Caco-2 (cell line): ENCODE results near the gene ENC1. TPM values are rescaled to one million over a fixed set of nuclear protein-coding genes. Genes with fewer than 3 reads are reported as not detected.

Source experiments
- BruUV-seq: library from RNA; stranded (reverse); fragments of 400-500 nt; replicated peaks from 2 replicates; lab custom pipeline; 2021; lab: Mats Ljungman, UMichigan
- CTCF ChIA-PET: fragments of 300-600 bp; sonication (Branson Sonifier 250); formaldehyde crosslinking; loops from one replicate; lab custom pipeline; 2022; ENCODE audit warnings: antibody characterized with exemption; lab: Charles Lee
- POLR2A ChIA-PET: fragments of 300-600 bp; sonication (Branson Sonifier 250); formaldehyde crosslinking; loops from one replicate; lab custom pipeline; 2022; ENCODE audit warnings: antibody characterized with exemption; lab: Charles Lee
- DNase-seq, 2 experiments: peaks; one replicate each; pipeline versions ENCODE4 v3.0.0 to v3.0.0-alpha.2; 2020 to 2022
- H3K27me3 ChIP-seq: replicated peaks from 2 replicates; pipeline ENCODE4 v1.6.0; 2011; ENCODE audit warnings: low read length; ENCODE audit not compliant: control insufficient read depth, insufficient read depth
- H3K36me3 ChIP-seq: 2 replicates; pipeline ENCODE4 v1.5.1; 2011; ENCODE audit warnings: low read length; ENCODE audit not compliant: control insufficient read depth, insufficient read depth
- H3K4me1 ChIP-seq: fragments of 250-450 bp; sonication (Bioruptor Pico); 2 replicates; pipeline ENCODE4 v1.5.1; 2020; ENCODE audit warnings: mild to moderate bottlenecking
- H3K4me3 ChIP-seq: 2 replicates; pipeline ENCODE4 v1.5.1; 2011; ENCODE audit warnings: low read depth, mild to moderate bottlenecking, control low read depth, low read length
- H3K9me3 ChIP-seq: fragments of 250-450 bp; sonication (Bioruptor Pico); 2 replicates; pipeline ENCODE4 v1.5.1; 2020; ENCODE audit warnings: mild to moderate bottlenecking, moderate library complexity
- H3K27ac Mint-ChIP-seq: one replicate; pipeline ENCODE4 v1.8.0; 2022; ENCODE audit warnings: mixed read lengths; ENCODE audit not compliant: unreplicated experiment
- H3K27me3 Mint-ChIP-seq: one replicate; pipeline ENCODE4 v1.8.0; 2022; ENCODE audit warnings: mixed read lengths; ENCODE audit not compliant: insufficient read depth, unreplicated experiment
- H3K36me3 Mint-ChIP-seq: one replicate; pipeline ENCODE4 v1.8.0; 2022; ENCODE audit warnings: mild to moderate bottlenecking, mixed read lengths; ENCODE audit not compliant: insufficient read depth, unreplicated experiment
- H3K4me1 Mint-ChIP-seq: one replicate; pipeline ENCODE4 v1.8.0; 2022; ENCODE audit warnings: low read depth, mixed read lengths; ENCODE audit not compliant: unreplicated experiment
- H3K4me3 Mint-ChIP-seq: one replicate; pipeline ENCODE4 v1.8.0; 2022; ENCODE audit warnings: mild to moderate bottlenecking, moderate library complexity, mixed read lengths; ENCODE audit not compliant: unreplicated experiment
- H3K9me3 Mint-ChIP-seq: one replicate; pipeline ENCODE4 v1.8.0; 2022; ENCODE audit warnings: mixed read lengths; ENCODE audit not compliant: unreplicated experiment
- intact Hi-C: fragments of 100-400 bp; cut with micrococcal nuclease; formaldehyde crosslinking; loops from one replicate; pipeline ENCODE4 v1.10.0; 2022; ENCODE audit not compliant: unreplicated experiment
- total RNA-seq: library from RNA; stranded (reverse); gene quantifications from 2 replicates; pipeline ENCODE4 v1.2.3, GENCODE V29; 2022
- TF ChIP-seq, protein P1 (sequence below), 2 experiments: fragments of 200-600 bp in 1 of 2; IDR thresholded peaks; 1 replicate in 1 of 2; 2 replicates in 1 of 2; pipeline versions ENCODE4 v1.5.1 to v1.8.0; 2011 to 2022; ENCODE audit warnings: antibody characterized with exemption in 1 of 2, control low read depth in 1 of 2, inconsistent platforms in 1 of 2, low read depth in 1 of 2, low read length in 1 of 2, mild to moderate bottlenecking in 1 of 2, moderate library complexity in 1 of 2; ENCODE audit not compliant: insufficient read depth in 1 of 2, severe bottlenecking in 1 of 2, unreplicated experiment in 1 of 2

The ENC1 gene
- total RNA-seq, 1 experiment from 2014 or later: 92.7 TPM

- ChIA-PET CTCF (no interaction called here), POLR2A (interaction anchor here (0.6 kb wide), 1 partner anchor 269 kb away, joined by 4 read pairs; no protein-coding TSS in a partner anchor)
- Mint-ChIP-seq H3K36me3 (no peaks in the 10 kb centered on the region), H3K27ac (no peak overlapping the region), H3K9me3 (peaks cover 9% of the 10 kb centered on the region), H3K4me3 (no peak overlapping the region), H3K4me1 (no peaks in the 10 kb centered on the region), H3K27me3 (no peaks in the 10 kb centered on the region)
- no peaks in the 10 kb centered on the region for H3K4me1 ChIP-seq
- no peak for DNase-seq
- BruUV-seq: no TSS peak
- intact Hi-C loops: no loop called here
- no peak overlapping the region for H3K4me3 ChIP-seq
- H3K36me3 ChIP-seq: no peaks in the 10 kb centered on the region
- H3K27me3 ChIP-seq: no peaks in the 10 kb centered on the region; the same call in 1 of the 2 replicates
- no peaks in the 10 kb centered on the region for H3K9me3 ChIP-seq
- TF ChIP-seq, protein P1, sequence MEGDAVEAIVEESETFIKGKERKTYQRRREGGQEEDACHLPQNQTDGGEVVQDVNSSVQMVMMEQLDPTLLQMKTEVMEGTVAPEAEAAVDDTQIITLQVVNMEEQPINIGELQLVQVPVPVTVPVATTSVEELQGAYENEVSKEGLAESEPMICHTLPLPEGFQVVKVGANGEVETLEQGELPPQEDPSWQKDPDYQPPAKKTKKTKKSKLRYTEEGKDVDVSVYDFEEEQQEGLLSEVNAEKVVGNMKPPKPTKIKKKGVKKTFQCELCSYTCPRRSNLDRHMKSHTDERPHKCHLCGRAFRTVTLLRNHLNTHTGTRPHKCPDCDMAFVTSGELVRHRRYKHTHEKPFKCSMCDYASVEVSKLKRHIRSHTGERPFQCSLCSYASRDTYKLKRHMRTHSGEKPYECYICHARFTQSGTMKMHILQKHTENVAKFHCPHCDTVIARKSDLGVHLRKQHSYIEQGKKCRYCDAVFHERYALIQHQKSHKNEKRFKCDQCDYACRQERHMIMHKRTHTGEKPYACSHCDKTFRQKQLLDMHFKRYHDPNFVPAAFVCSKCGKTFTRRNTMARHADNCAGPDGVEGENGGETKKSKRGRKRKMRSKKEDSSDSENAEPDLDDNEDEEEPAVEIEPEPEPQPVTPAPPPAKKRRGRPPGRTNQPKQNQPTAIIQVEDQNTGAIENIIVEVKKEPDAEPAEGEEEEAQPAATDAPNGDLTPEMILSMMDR (IDR thresholded peaks at IDR 0.05; ENCODE audit: insufficient read depth in 1 of 2, low read depth in 1 of 2, low read length in 1 of 2, severe bottlenecking in 1 of 2, unreplicated experiment in 1 of 2): no peak
Observed at GRCh38 chr5:74660873-74661272, 20.3 kb upstream of the ENC1 start.

DNA sequence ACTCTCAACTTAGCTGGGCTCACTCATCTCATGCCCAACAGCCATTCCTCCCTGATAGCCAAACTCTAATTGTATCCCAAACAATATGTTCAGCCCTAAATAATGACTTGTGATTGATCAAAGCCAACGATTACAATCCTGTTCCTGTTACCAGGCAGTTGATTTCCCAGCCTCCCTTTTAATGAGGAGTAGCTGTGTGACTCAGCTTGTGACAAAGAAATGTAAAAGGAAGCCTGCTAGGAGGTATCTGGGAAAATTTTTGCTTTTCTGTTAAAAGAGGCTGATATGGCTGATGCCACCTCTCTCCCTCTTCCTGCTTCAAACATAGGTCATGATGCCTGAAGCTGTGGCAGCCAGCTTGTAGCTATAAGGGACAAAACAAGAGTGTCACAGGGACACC lies 19.6 kb upstream of the ENC1 start:
- H3K36me3 ChIP-seq: no peaks in the 10 kb centered on the region
- intact Hi-C loops: no loop called here

DNA sequence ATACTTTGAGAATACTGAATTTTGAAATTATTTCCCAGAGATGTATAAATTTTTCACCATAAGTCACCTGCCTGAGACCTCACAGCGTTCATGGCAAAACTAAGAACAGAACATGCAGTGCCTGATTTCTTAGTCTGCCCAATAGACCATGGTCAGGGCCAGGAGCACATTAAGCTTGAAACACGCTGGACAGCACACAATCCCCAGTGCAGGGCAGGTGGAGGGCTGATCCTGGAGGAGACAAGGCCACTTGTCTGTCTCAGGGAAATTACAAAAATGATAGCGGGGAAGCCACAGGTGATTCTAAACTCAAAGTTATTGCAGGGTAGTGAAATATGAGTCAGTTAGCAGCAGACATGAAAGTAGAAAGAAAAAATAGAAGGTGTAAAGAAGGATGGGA lies 18.6 kb upstream of the ENC1 start:
- intact Hi-C loops: no loop called here
- Mint-ChIP-seq H3K9me3 (peaks cover 9% of the 10 kb centered on the region), H3K36me3 (no peaks in the 10 kb centered on the region), H3K27ac (no peak overlapping the region), H3K4me1 (no peaks in the 10 kb centered on the region), H3K27me3 (no peaks in the 10 kb centered on the region), H3K4me3 (no peak overlapping the region)
- Histone ChIP-seq H3K4me1 (peaks cover 3% of the 10 kb centered on the region; the same call in 1 of the 2 replicates), H3K4me3 (no peak overlapping the region), H3K27me3 (no peaks in the 10 kb centered on the region; the same call in 1 of the 2 replicates), H3K9me3 (no peaks in the 10 kb centered on the region), H3K36me3 (no peaks in the 10 kb centered on the region)
- DNase-seq: no peak
- no TSS peak for BruUV-seq
- TF ChIP-seq, protein P1 (IDR thresholded peaks at IDR 0.05; ENCODE audit: insufficient read depth in 1 of 2, low read depth in 1 of 2, low read length in 1 of 2, severe bottlenecking in 1 of 2, unreplicated experiment in 1 of 2): no peak
- ChIA-PET CTCF (no interaction called here), POLR2A (no interaction called here)

More for the DNA sequence above, 19.6 kb upstream of the ENC1 start:
- Histone ChIP-seq H3K27me3 (no peaks in the 10 kb centered on the region; the same call in 1 of the 2 replicates), H3K4me3 (no peak overlapping the region), H3K4me1 (no peaks in the 10 kb centered on the region), H3K9me3 (no peaks in the 10 kb centered on the region)
- Mint-ChIP-seq H3K4me1 (no peaks in the 10 kb centered on the region), H3K27ac (no peak overlapping the region), H3K36me3 (no peaks in the 10 kb centered on the region), H3K4me3 (no peak overlapping the region), H3K9me3 (peaks cover 9% of the 10 kb centered on the region), H3K27me3 (no peaks in the 10 kb centered on the region)
- ChIA-PET CTCF (no interaction called here), POLR2A (no interaction called here)
- no peak for DNase-seq
- TF ChIP-seq, protein P1 (IDR thresholded peaks at IDR 0.05; ENCODE audit: insufficient read depth in 1 of 2, low read depth in 1 of 2, low read length in 1 of 2, severe bottlenecking in 1 of 2, unreplicated experiment in 1 of 2): no peak
- no TSS peak for BruUV-seq
